Left lung (tissue), 10 donors: Measurements from ENCODE around the gene SLC22A7. TPM values are rescaled to one million over a fixed set of nuclear protein-coding genes. Genes with fewer than 3 reads are reported as not detected.
A peak's percentile ranks its signal among the peaks of the same experiment; 100 is the strongest.

Experiments used
- ATAC-seq: fragments of 200-7000 bp; cut with Tn5 transposase; one replicate; pipeline ENCODE4 v1.9.1; 2020; ENCODE audit warnings: moderate library complexity
- DNase-seq, 4 donors: peaks; one replicate each; pipeline ENCODE4 v3.0.0-alpha.2; 2013 to 2020
- H3K27ac ChIP-seq, 2 donors: fragments of 200-600 bp; sonication (generic) in 1 of 2; one replicate each; pipeline versions ENCODE4 v1.5.0 to v1.8.0; 2020 to 2021
- H3K27me3 ChIP-seq, 2 donors: fragments of 200-600 bp; sonication (generic) in 1 of 2; one replicate each; pipeline versions ENCODE4 v1.5.0 to v1.8.0; 2020 to 2021
- H3K36me3 ChIP-seq, 2 donors: fragments of 200-600 bp; sonication (generic) in 1 of 2; one replicate each; pipeline versions ENCODE4 v1.5.0 to v1.8.0; 2020 to 2021
- H3K4me1 ChIP-seq, 2 donors: fragments of 200-600 bp; one replicate each; pipeline ENCODE4 v1.8.0; 2021
- H3K4me3 ChIP-seq, 2 donors: fragments of 200-600 bp; sonication (generic) in 1 of 2; one replicate each; pipeline versions ENCODE4 v1.5.0 to v1.8.0; 2020 to 2021; ENCODE audit warnings: mild to moderate bottlenecking in 1 of 2
- H3K9me3 ChIP-seq, 2 donors: fragments of 200-600 bp; sonication (generic) in 1 of 2; one replicate each; pipeline versions ENCODE4 v1.5.0 to v1.8.0; 2020 to 2021
- intact Hi-C, 2 donors: fragments of 100-400 bp; cut with DNase I; formaldehyde crosslinking; loops; one replicate each; pipeline versions ENCODE4 v1.11.2 to v1.14.2; 2022
- polyA plus RNA-seq, 6 donors: library from polyadenylated mRNA; unstranded; fragments of 120-200 nt; gene quantifications; one replicate each; pipeline ENCODE4 v1.2.1, GENCODE V29; 2013; ENCODE audit not compliant: insufficient read length in 6 of 6
- total RNA-seq, 2 donors: library from RNA; stranded (reverse); fragmentation: NEBNext Ultra II Directional; extraction: Animal tissue kit (Norgen Biotek cat#: 25700); gene quantifications; one replicate each; pipeline ENCODE4 v1.2.1, GENCODE V29; 2021
- TF ChIP-seq, protein P1 (sequence below), 2 donors: fragments of 200-600 bp; sonication (generic) in 1 of 2; IDR thresholded peaks; one replicate each; pipeline versions ENCODE4 v1.5.0 to v1.8.0; 2021; ENCODE audit warnings: antibody characterized with exemption in 2 of 2
- donor health status: DM: no; HTN: yes; CAD: no.
- donor health status: DM: no; HTN: no; CAD: no.

The SLC22A7 gene
- total and polyA plus RNA-seq, 8 donors, result 0.07 to 0.28 (median 0.20) TPM; not detected in 3

DNA sequence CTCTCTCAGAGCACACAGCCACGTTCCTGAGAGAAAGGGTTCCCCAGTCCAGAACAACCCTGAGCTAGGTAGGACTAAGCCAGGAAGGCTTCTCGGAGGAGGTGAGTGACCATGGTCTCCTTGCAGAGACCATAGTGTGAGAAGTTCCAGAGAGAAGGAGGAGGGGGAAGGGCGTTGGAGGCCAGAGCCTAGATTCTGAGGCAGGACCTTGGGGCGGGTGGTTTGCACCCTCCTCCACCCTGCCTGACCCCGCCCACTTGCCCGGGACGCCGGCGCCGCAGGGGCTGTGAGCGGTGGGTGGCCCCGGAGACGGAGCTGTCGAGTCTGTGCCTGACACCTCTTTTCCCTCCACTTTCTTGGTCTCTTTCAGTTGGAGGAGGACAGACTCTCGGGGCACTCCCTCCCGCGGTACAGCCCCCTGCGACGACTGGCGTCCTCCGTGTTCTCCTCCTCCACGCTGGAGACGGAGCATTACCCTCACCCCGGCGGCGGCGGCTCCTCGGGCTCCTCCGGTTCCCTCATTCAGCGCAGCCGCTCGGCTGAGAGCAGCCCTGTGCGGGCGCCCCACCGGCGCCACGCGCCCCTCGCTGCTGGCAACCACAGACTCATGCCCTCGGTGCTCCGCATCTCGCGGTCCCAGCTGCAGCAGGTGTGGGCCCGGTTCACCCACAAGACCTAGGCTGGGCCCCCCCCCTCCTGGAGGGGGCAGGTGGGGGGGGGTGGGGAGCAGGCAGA is 28.6 kb upstream of the SLC22A7 start:
- TF ChIP-seq, protein P1, sequence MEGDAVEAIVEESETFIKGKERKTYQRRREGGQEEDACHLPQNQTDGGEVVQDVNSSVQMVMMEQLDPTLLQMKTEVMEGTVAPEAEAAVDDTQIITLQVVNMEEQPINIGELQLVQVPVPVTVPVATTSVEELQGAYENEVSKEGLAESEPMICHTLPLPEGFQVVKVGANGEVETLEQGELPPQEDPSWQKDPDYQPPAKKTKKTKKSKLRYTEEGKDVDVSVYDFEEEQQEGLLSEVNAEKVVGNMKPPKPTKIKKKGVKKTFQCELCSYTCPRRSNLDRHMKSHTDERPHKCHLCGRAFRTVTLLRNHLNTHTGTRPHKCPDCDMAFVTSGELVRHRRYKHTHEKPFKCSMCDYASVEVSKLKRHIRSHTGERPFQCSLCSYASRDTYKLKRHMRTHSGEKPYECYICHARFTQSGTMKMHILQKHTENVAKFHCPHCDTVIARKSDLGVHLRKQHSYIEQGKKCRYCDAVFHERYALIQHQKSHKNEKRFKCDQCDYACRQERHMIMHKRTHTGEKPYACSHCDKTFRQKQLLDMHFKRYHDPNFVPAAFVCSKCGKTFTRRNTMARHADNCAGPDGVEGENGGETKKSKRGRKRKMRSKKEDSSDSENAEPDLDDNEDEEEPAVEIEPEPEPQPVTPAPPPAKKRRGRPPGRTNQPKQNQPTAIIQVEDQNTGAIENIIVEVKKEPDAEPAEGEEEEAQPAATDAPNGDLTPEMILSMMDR (IDR thresholded peaks at IDR 0.05), result no peak
- Histone ChIP-seq H3K4me3 (peak overlapping the region; percentile 3 to 32), H3K9me3 (no peaks in the 10 kb centered on the region), H3K4me1 (peaks cover 8 to 14% of the 10 kb centered on the region in 2 donors), H3K27me3 (peaks cover 0 to 57% of the 10 kb centered on the region in 2 donors), H3K36me3 (no peaks in the 10 kb centered on the region), H3K27ac (no peak overlapping the region)
- ATAC-seq, result peak; percentile 67
- peak in 1 of 4 donors; percentile 34 for DNase-seq
- intact Hi-C loops, result loop anchor here in 1 of 2 donors (10.0 kb wide), 1 partner anchor 235 kb away; no protein-coding TSS in a partner anchor

DNA sequence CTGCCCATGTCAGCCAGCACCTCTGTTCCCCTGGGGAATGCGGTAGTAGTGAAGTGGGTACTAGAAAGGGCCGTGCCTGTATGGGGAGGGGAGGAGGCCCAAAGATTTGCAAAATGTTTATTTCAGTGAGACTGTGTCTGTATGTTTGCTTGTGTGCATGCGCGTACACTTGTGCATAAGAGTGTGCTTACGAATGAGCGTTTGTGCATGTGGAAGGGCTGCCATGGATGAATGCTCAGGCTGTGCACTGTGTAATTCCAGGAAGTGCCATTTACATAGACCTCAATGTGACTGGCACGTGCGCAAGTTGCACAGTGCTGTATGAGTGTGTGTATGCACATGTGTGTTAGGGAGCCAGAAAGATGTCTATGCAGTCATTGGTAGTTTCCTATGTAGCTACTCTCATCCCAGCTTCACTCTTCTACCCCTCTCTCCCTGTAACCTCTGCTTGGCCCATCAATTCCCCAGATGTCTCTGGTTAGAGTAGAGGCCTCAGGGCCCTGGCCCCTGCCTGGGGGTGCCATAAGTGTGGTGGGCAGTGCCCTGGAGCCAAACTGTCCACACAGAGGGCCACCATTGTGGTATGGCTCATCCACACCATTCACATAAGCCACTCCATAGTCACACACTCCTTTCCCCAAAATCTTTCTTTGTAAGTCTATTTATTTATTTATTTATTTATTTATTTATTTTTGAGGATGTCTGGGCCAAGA is 26.8 kb upstream of the SLC22A7 start:
- intact Hi-C loops, result no loop called here
- Histone ChIP-seq H3K27me3 (peaks cover 17 to 75% of the 10 kb centered on the region in 2 donors), H3K4me3 (no peak overlapping the region), H3K4me1 (peaks cover 8 to 28% of the 10 kb centered on the region in 2 donors), H3K36me3 (no peaks in the 10 kb centered on the region), H3K27ac (no peak overlapping the region), H3K9me3 (no peaks in the 10 kb centered on the region)
- TF ChIP-seq, protein P1 (IDR thresholded peaks at IDR 0.05), result no peak
- ATAC-seq, result peak; percentile 32
- no peak for DNase-seq

DNA sequence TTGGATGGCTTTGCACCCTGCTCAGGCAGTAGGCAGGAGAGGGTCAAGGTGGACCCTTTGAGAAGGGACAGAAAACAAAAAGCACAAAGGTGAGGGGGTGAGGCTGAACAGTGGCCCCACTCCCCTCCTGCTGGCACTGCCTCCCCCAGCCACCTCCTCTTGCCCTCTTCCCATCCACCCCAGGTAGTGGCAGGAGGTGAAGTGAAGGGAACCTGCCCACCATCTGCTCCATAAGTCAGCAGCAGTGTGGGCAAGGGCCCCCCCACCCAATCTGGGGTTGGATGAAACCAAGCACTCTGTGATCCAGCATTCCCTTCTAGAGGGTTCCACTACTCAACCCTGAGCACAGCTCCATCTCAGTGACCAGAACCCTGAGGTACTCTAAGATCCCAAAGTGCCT is 26.1 kb upstream of the SLC22A7 start:
- Histone ChIP-seq H3K4me1 (peaks cover 8 to 30% of the 10 kb centered on the region in 2 donors), H3K27me3 (peaks cover 17 to 82% of the 10 kb centered on the region in 2 donors), H3K36me3 (no peaks in the 10 kb centered on the region), H3K9me3 (no peaks in the 10 kb centered on the region), H3K27ac (no peak overlapping the region), H3K4me3 (no peak overlapping the region)
- TF ChIP-seq, protein P1 (IDR thresholded peaks at IDR 0.05), result no peak
- no peak for DNase-seq
- intact Hi-C loops, result no loop called here
- no peak for ATAC-seq

DNA sequence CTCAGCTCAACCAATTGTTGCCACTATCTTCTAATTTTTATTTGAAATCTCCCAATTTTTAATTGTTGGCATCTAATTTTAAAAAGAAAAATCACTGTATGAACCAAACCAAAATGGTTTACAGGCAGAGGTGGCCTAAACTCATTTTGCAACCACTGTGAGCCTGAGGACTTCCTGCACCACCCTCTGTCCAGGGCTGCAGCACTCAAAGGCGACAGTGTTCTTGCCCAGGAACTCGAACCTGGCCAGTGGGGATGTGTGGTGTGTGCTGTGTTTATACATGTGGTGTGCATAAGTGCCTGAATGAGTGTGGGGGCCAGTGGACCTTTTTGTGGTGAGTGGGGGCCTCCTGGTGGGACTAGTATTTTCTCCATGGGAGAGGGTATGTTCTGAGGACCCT is 24.4 kb upstream of the SLC22A7 start:
- H3K27ac ChIP-seq, result no peak overlapping the region
- ATAC-seq, result no peak

More for the DNA sequence above, 24.4 kb upstream of the SLC22A7 start:
- intact Hi-C loops, result no loop called here
- TF ChIP-seq, protein P1 (IDR thresholded peaks at IDR 0.05), result no peak
- no peak for DNase-seq
- no peaks in the 10 kb centered on the region for H3K9me3 ChIP-seq
- H3K4me3 ChIP-seq, result no peak overlapping the region
- H3K4me1 ChIP-seq, result peaks cover 5 to 30% of the 10 kb centered on the region in 2 donors
- H3K27me3 ChIP-seq, result peaks cover 17 to 83% of the 10 kb centered on the region in 2 donors
- no peaks in the 10 kb centered on the region for H3K36me3 ChIP-seq
